Activated naive CD4-positive, alpha-beta T cell treated with anti-CD3 and anti-CD28 coated beads for 36 hours (primary cell): ENCODE results near the gene DPH3. TPM values are rescaled to one million over a fixed set of nuclear protein-coding genes. Genes with fewer than 3 reads are reported as not detected.

ENCODE experiments used
- CTCF ChIA-PET: fragments of 350-600 bp; sonication (Branson Sonifier 250); formaldehyde crosslinking; loops from one replicate; lab custom pipeline; 2021; ENCODE audit warnings: antibody characterized with exemption; lab: Charles Lee
- DNase-seq: peaks from one replicate; pipeline ENCODE4 v3.0.0-alpha.2; 2020
- H3K27ac Mint-ChIP-seq: one replicate; pipeline ENCODE4 v1.8.0; 2021; ENCODE audit warnings: mild to moderate bottlenecking, mixed read lengths
- H3K27me3 Mint-ChIP-seq: one replicate; pipeline ENCODE4 v1.8.0; 2021; ENCODE audit warnings: low read depth, mixed read lengths
- H3K36me3 Mint-ChIP-seq: one replicate; pipeline ENCODE4 v1.8.0; 2021; ENCODE audit warnings: low read depth, mixed read lengths
- H3K4me1 Mint-ChIP-seq: one replicate; pipeline ENCODE4 v1.8.0; 2021; ENCODE audit warnings: low read depth, mixed read lengths
- H3K4me3 Mint-ChIP-seq: one replicate; pipeline ENCODE4 v1.8.0; 2021; ENCODE audit warnings: mild to moderate bottlenecking, moderate library complexity, mixed read lengths
- H3K9me3 Mint-ChIP-seq: one replicate; pipeline ENCODE4 v1.8.0; 2021; ENCODE audit warnings: mixed read lengths
- intact Hi-C: fragments of 100-400 bp; cut with micrococcal nuclease; formaldehyde crosslinking; loops from one replicate; pipeline ENCODE4 v1.15.1; 2023
- total RNA-seq, 2 experiments: library from RNA; stranded (reverse); gene quantifications; one replicate each; pipeline ENCODE4 v1.2.3, GENCODE V29; 2021

DPH3 gene
- total RNA-seq, 2 experiments from 2014 or later: 16.1 to 17.0 TPM

- no peak overlapping the region for H3K4me3 Mint-ChIP-seq
- intact Hi-C loops: no loop called here
- H3K27me3 Mint-ChIP-seq: no peaks in the 10 kb centered on the region
- no peaks in the 10 kb centered on the region for H3K36me3 Mint-ChIP-seq
- H3K9me3 Mint-ChIP-seq: no peaks in the 10 kb centered on the region
- CTCF ChIA-PET: interaction anchor here (0.7 kb wide), 1 partner anchor 14 kb away, joined by 3 read pairs; no protein-coding TSS in a partner anchor
- no peak for DNase-seq
- H3K4me1 Mint-ChIP-seq: no peaks in the 10 kb centered on the region
- no peak overlapping the region for H3K27ac Mint-ChIP-seq
These were observed 24.3 kb downstream of the DPH3 start for GRCh38 chr3:16240229-16241023.

GRCh38 chr3:16239780-16240179, 25.0 kb downstream of the DPH3 start:
- Mint-ChIP-seq H3K9me3 (no peaks in the 10 kb centered on the region), H3K27ac (no peak overlapping the region), H3K27me3 (no peaks in the 10 kb centered on the region), H3K4me3 (no peak overlapping the region), H3K36me3 (no peaks in the 10 kb centered on the region), H3K4me1 (no peaks in the 10 kb centered on the region)
- CTCF ChIA-PET: no interaction called here
- intact Hi-C loops: no loop called here
- no peak for DNase-seq

- intact Hi-C loops: no loop called here
- DNase-seq: no peak
- CTCF ChIA-PET: no interaction called here
- H3K4me1 Mint-ChIP-seq: no peaks in the 10 kb centered on the region
- no peaks in the 10 kb centered on the region for H3K36me3 Mint-ChIP-seq
- no peaks in the 10 kb centered on the region for H3K9me3 Mint-ChIP-seq
- no peaks in the 10 kb centered on the region for H3K27me3 Mint-ChIP-seq
- H3K4me3 Mint-ChIP-seq: no peak overlapping the region
- H3K27ac Mint-ChIP-seq: no peak overlapping the region
These were observed 25.5 kb downstream of the DPH3 start for GRCh38 chr3:16239086-16239770.

GRCh38 chr3:16236856-16237393, 27.8 kb downstream of the DPH3 start:
- Mint-ChIP-seq H3K27ac (no peak overlapping the region), H3K36me3 (no peaks in the 10 kb centered on the region), H3K4me1 (no peaks in the 10 kb centered on the region), H3K9me3 (no peaks in the 10 kb centered on the region), H3K27me3 (no peaks in the 10 kb centered on the region), H3K4me3 (no peak overlapping the region)
- no peak for DNase-seq
- CTCF ChIA-PET: no interaction called here
- intact Hi-C loops: no loop called here

GRCh38 chr3:16236030-16236639, 28.6 kb downstream of the DPH3 start:
- Mint-ChIP-seq H3K36me3 (no peaks in the 10 kb centered on the region), H3K9me3 (no peaks in the 10 kb centered on the region), H3K4me1 (no peaks in the 10 kb centered on the region), H3K27ac (no peak overlapping the region), H3K27me3 (no peaks in the 10 kb centered on the region), H3K4me3 (no peak overlapping the region)
- intact Hi-C loops: no loop called here
- CTCF ChIA-PET: no interaction called here
- DNase-seq: no peak

- Mint-ChIP-seq H3K27ac (no peak overlapping the region), H3K4me3 (no peak overlapping the region), H3K4me1 (no peaks in the 10 kb centered on the region), H3K27me3 (no peaks in the 10 kb centered on the region), H3K9me3 (no peaks in the 10 kb centered on the region), H3K36me3 (no peaks in the 10 kb centered on the region)
- no peak for DNase-seq
- intact Hi-C loops: no loop called here
- CTCF ChIA-PET: interaction anchor here (0.6 to 1.5 kb wide), 3 partner anchors 9 to 185 kb away, joined by 3 read pairs; no protein-coding TSS in a partner anchor
These were observed 30.5 kb downstream of the DPH3 start for GRCh38 chr3:16234281-16234680.

- no peaks in the 10 kb centered on the region for H3K9me3 Mint-ChIP-seq
- H3K27me3 Mint-ChIP-seq: no peaks in the 10 kb centered on the region
- H3K36me3 Mint-ChIP-seq: no peaks in the 10 kb centered on the region
- no peak overlapping the region for H3K4me3 Mint-ChIP-seq
- CTCF ChIA-PET: interaction anchor here (0.6 to 1.5 kb wide), 3 partner anchors 10 to 185 kb away, joined by 3 read pairs; no protein-coding TSS in a partner anchor
- no peak overlapping the region for H3K27ac Mint-ChIP-seq
- no peak for DNase-seq
- H3K4me1 Mint-ChIP-seq: no peaks in the 10 kb centered on the region
- intact Hi-C loops: no loop called here
These were observed 30.9 kb downstream of the DPH3 start for GRCh38 chr3:16233806-16234205.

- Mint-ChIP-seq H3K36me3 (no peaks in the 10 kb centered on the region), H3K4me3 (no peak overlapping the region), H3K9me3 (no peaks in the 10 kb centered on the region), H3K27ac (no peak overlapping the region), H3K4me1 (no peaks in the 10 kb centered on the region), H3K27me3 (no peaks in the 10 kb centered on the region)
- no peak for DNase-seq
- CTCF ChIA-PET: no interaction called here
- intact Hi-C loops: no loop called here
These were observed 32.8 kb downstream of the DPH3 start for GRCh38 chr3:16231983-16232382.

- Mint-ChIP-seq H3K27ac (no peak overlapping the region), H3K9me3 (peaks cover 2% of the 10 kb centered on the region), H3K4me3 (no peak overlapping the region), H3K4me1 (no peaks in the 10 kb centered on the region), H3K36me3 (no peaks in the 10 kb centered on the region), H3K27me3 (no peaks in the 10 kb centered on the region)
- no peak for DNase-seq
- intact Hi-C loops: no loop called here
- CTCF ChIA-PET: no interaction called here
These were observed 35.1 kb downstream of the DPH3 start for GRCh38 chr3:16229681-16230080.

- H3K27me3 Mint-ChIP-seq: no peaks in the 10 kb centered on the region
- DNase-seq: no peak
- intact Hi-C loops: no loop called here
- H3K4me3 Mint-ChIP-seq: no peak overlapping the region
- H3K4me1 Mint-ChIP-seq: no peaks in the 10 kb centered on the region
- H3K36me3 Mint-ChIP-seq: no peaks in the 10 kb centered on the region
- CTCF ChIA-PET: interaction anchor here (0.7 kb wide), 1 partner anchor 250 kb away, joined by 3 read pairs; no protein-coding TSS in a partner anchor
- H3K9me3 Mint-ChIP-seq: peaks cover 2% of the 10 kb centered on the region
- H3K27ac Mint-ChIP-seq: no peak overlapping the region
These were observed 37.2 kb downstream of the DPH3 start for GRCh38 chr3:16227566-16227965.

- Mint-ChIP-seq H3K9me3 (peaks cover 2% of the 10 kb centered on the region), H3K36me3 (no peaks in the 10 kb centered on the region)
- intact Hi-C loops: no loop called here
These were observed 40.4 kb downstream of the DPH3 start for GRCh38 chr3:16224325-16224724.

GRCh38 chr3:16222547-16222946, 42.2 kb downstream of the DPH3 start:
- Mint-ChIP-seq H3K36me3 (no peaks in the 10 kb centered on the region), H3K27ac (no peak overlapping the region), H3K4me1 (no peaks in the 10 kb centered on the region), H3K27me3 (no peaks in the 10 kb centered on the region), H3K9me3 (peaks cover 2% of the 10 kb centered on the region), H3K4me3 (no peak overlapping the region)
- CTCF ChIA-PET: interaction anchor here (0.8 kb wide), 1 partner anchor 26 kb away, joined by 5 read pairs; no protein-coding TSS in a partner anchor
- no peak for DNase-seq
- intact Hi-C loops: no loop called here

More at GRCh38 chr3:16224325-16224724, 40.4 kb downstream of the DPH3 start:
- Mint-ChIP-seq H3K4me3 (no peak overlapping the region), H3K27me3 (no peaks in the 10 kb centered on the region), H3K4me1 (no peaks in the 10 kb centered on the region), H3K27ac (no peak overlapping the region)
- DNase-seq: no peak
- CTCF ChIA-PET: no interaction called here
